ENCODE results near the gene COMMD3. TPM values are rescaled to one million over a fixed set of nuclear protein-coding genes. Genes with fewer than 3 reads are reported as not detected.

Gene COMMD3
- total RNA-seq, 1 experiment from 2014 or later: 69.4 TPM

GRCh38 chr10:22318772-22319171 is 2.6 kb downstream of the COMMD3 start:
- H3K36me3 Mint-ChIP-seq (ENCODE audit: insufficient read depth, unreplicated experiment): peaks cover 4% of the 10 kb centered on the region
- CTCF ChIA-PET: interaction anchor here (0.9 to 1.4 kb wide), 2 partner anchors 325 to 328 kb away, joined by 3 to 4 read pairs; no protein-coding TSS in a partner anchor

GRCh38 chr10:22319547-22319979 is 3.4 kb downstream of the COMMD3 start:
- Mint-ChIP-seq H3K27me3 (ENCODE audit: insufficient read depth, unreplicated experiment) (peaks cover 11% of the 10 kb centered on the region), H3K9me3 (ENCODE audit: unreplicated experiment) (no peaks in the 10 kb centered on the region), H3K4me1 (ENCODE audit: insufficient read depth, unreplicated experiment) (peaks cover 31% of the 10 kb centered on the region), H3K4me3 (ENCODE audit: unreplicated experiment) (peak overlapping the region; percentile 82), H3K36me3 (ENCODE audit: insufficient read depth, unreplicated experiment) (peaks cover 4% of the 10 kb centered on the region), H3K27ac (ENCODE audit: low read depth, unreplicated experiment) (peak overlapping the region; percentile 93)
- no peak for DNase-seq (ENCODE audit: unreplicated experiment)
- intact Hi-C loops (cut with micrococcal nuclease): loop anchor here (5.0 kb wide), 1 partner anchor 108 kb away; no protein-coding TSS in a partner anchor
- no TSS peak for BruUV-seq (replicated peaks)
- CTCF ChIA-PET: interaction anchor here (0.6 to 1.4 kb wide), 4 partner anchors 21 to 329 kb away, joined by 3 to 5 read pairs (median 4); no protein-coding TSS in a partner anchor
- no peak for TF ChIP-seq CTCF (IDR thresholded peaks at IDR 0.05; ENCODE audit: unreplicated experiment)
- POLR2A ChIA-PET: interaction anchor here (0.5 to 8.0 kb wide), 9 partner anchors 8 to 1056 kb away, joined by 3 to 239 read pairs (median 4); partner anchors contain the start of gene DNAJC1

More at GRCh38 chr10:22318772-22319171, 2.6 kb downstream of the COMMD3 start:
- peak overlapping the region; percentile 85 for H3K4me3 Mint-ChIP-seq (ENCODE audit: unreplicated experiment)
- H3K27ac Mint-ChIP-seq (ENCODE audit: low read depth, unreplicated experiment): no peak overlapping the region
- H3K4me1 Mint-ChIP-seq (ENCODE audit: insufficient read depth, unreplicated experiment): peaks cover 23% of the 10 kb centered on the region
- DNase-seq (ENCODE audit: unreplicated experiment): no peak
- POLR2A ChIA-PET: interaction anchor here (0.5 to 8.0 kb wide), 6 partner anchors 88 to 1057 kb away, joined by 3 to 239 read pairs (median 32); partner anchors contain the start of gene DNAJC1
- H3K27me3 Mint-ChIP-seq (ENCODE audit: insufficient read depth, unreplicated experiment): peaks cover 11% of the 10 kb centered on the region
- intact Hi-C loops (cut with micrococcal nuclease): loop anchor here (5.0 kb wide), 1 partner anchor 109 kb away; no protein-coding TSS in a partner anchor
- H3K9me3 Mint-ChIP-seq (ENCODE audit: unreplicated experiment): no peaks in the 10 kb centered on the region
- no peak for TF ChIP-seq CTCF (IDR thresholded peaks at IDR 0.05; ENCODE audit: unreplicated experiment)
- no TSS peak for BruUV-seq (replicated peaks)

- H3K27ac Mint-ChIP-seq (ENCODE audit: low read depth, unreplicated experiment): peak overlapping the region; percentile 93
- peaks cover 11% of the 10 kb centered on the region for H3K27me3 Mint-ChIP-seq (ENCODE audit: insufficient read depth, unreplicated experiment)
- ChIA-PET CTCF (interaction anchor here (0.6 to 1.4 kb wide), 3 partner anchors 21 to 329 kb away, joined by 3 to 5 read pairs (median 3); no protein-coding TSS in a partner anchor), POLR2A (interaction anchor here (0.7 to 8.0 kb wide), 8 partner anchors 9 to 823 kb away, joined by 3 to 239 read pairs (median 4); partner anchors contain the start of gene DNAJC1)
- H3K4me3 Mint-ChIP-seq (ENCODE audit: unreplicated experiment): peak overlapping the region; percentile 82
- no peak for TF ChIP-seq CTCF (IDR thresholded peaks at IDR 0.05; ENCODE audit: unreplicated experiment)
- DNase-seq (ENCODE audit: unreplicated experiment): peak; percentile 17
- intact Hi-C loops (cut with micrococcal nuclease): loop anchor here (5.0 to 10.0 kb wide), 3 partner anchors 107 to 395 kb away; partner anchors contain the start of gene PIP4K2A
- H3K9me3 Mint-ChIP-seq (ENCODE audit: unreplicated experiment): no peaks in the 10 kb centered on the region
- H3K4me1 Mint-ChIP-seq (ENCODE audit: insufficient read depth, unreplicated experiment): peaks cover 31% of the 10 kb centered on the region
- H3K36me3 Mint-ChIP-seq (ENCODE audit: insufficient read depth, unreplicated experiment): peaks cover 4% of the 10 kb centered on the region
- BruUV-seq (replicated peaks): no TSS peak
Observed at GRCh38 chr10:22319980-22320558, 3.9 kb downstream of the COMMD3 start.

GRCh38 chr10:22320591-22321155 is 4.5 kb downstream of the COMMD3 start, which contains the start of gene BMI1:
BMI1 (plus strand) TSS chr10:22321099; CDS start chr10:22326450, 5,351 bp downstream.
- CTCF ChIA-PET: no interaction called here
- Mint-ChIP-seq H3K27ac (ENCODE audit: low read depth, unreplicated experiment) (peak within 1 kb of the TSS; percentile 93), H3K9me3 (ENCODE audit: unreplicated experiment) (no peaks in the 10 kb centered on the region), H3K27me3 (ENCODE audit: insufficient read depth, unreplicated experiment) (peaks cover 11% of the 10 kb centered on the region), H3K4me1 (ENCODE audit: insufficient read depth, unreplicated experiment) (peaks cover 32% of the 10 kb centered on the region), H3K36me3 (ENCODE audit: insufficient read depth, unreplicated experiment) (peaks cover 4% of the 10 kb centered on the region), H3K4me3 (ENCODE audit: unreplicated experiment) (peak within 1 kb of the TSS; percentile 82)
- no peak for TF ChIP-seq CTCF (IDR thresholded peaks at IDR 0.05; ENCODE audit: unreplicated experiment)
- BruUV-seq (replicated peaks): no TSS peak
- intact Hi-C loops (cut with micrococcal nuclease): loop anchor here (1.0 to 10.0 kb wide), 3 partner anchors 91 to 394 kb away; partner anchors contain the start of gene PIP4K2A
- POLR2A ChIA-PET: interaction anchor here (0.7 to 8.0 kb wide), 9 partner anchors 9 to 824 kb away, joined by 3 to 239 read pairs (median 4); partner anchors contain the start of gene DNAJC1
- DNase-seq (ENCODE audit: unreplicated experiment): peak; percentile 79

Measured in MCF 10A (cell line).